HepG2 (cell line): ENCODE data around the gene ZSCAN21. TPM values are rescaled to one million over a fixed set of nuclear protein-coding genes. Genes with fewer than 3 reads are reported as not detected.

Experiments
- ARNT ChIP-seq: fragments of 450-650 bp; IDR thresholded peaks from 2 replicates; pipeline ENCODE4 v1.6.1; 2017
- ATF6 ChIP-seq: sonication (generic); formaldehyde crosslinking; conservative IDR thresholded peaks from 2 replicates; pipeline ENCODE4 v1.4.0; 2020; ENCODE audit warnings: missing genetic modification reagents
- CENPX ChIP-seq: sonication (generic); formaldehyde crosslinking; IDR thresholded peaks from 2 replicates; pipeline ENCODE4 v1.9.0; 2021; ENCODE audit warnings: mild to moderate bottlenecking, missing genetic modification reagents, moderate library complexity
- GABPA ChIP-seq, 2 experiments: IDR thresholded peaks; 2 replicates each; pipeline ENCODE4 v1.6.1; 2011 to 2016; ENCODE audit warnings: low read depth in 2 of 2, low read length in 1 of 2, missing biosample characterization in 1 of 2, missing genetic modification characterization in 1 of 2
- HDAC1 ChIP-seq: sonication (generic); formaldehyde crosslinking; IDR thresholded peaks from 2 replicates; pipeline ENCODE4 v1.5.1; 2020; ENCODE audit warnings: mild to moderate bottlenecking, missing genetic modification reagents
- HNF4G ChIP-seq, 2 experiments: sonication (generic) in 1 of 2; formaldehyde crosslinking in 1 of 2; IDR thresholded peaks; 2 replicates each; pipeline versions ENCODE4 v1.4.0 to v1.6.1; 2011 to 2020; ENCODE audit warnings: borderline replicate concordance in 2 of 2, low read depth in 2 of 2, mild to moderate bottlenecking in 2 of 2, low read length in 1 of 2, missing genetic modification reagents in 1 of 2, moderate library complexity in 1 of 2
- IRX3 ChIP-seq: sonication (generic); formaldehyde crosslinking; IDR thresholded peaks from 2 replicates; pipeline ENCODE4 v1.8.1; 2023; ENCODE audit warnings: mild to moderate bottlenecking, low read depth, missing genetic modification reagents, borderline replicate concordance
- KDM5B ChIP-seq: sonication (generic); formaldehyde crosslinking; IDR thresholded peaks from 2 replicates; pipeline ENCODE4 v1.4.0; 2020; ENCODE audit warnings: missing genetic modification reagents, mild to moderate bottlenecking, borderline replicate concordance
- MIER3 ChIP-seq: IDR thresholded peaks from 2 replicates; pipeline ENCODE4 v1.6.1; 2016; ENCODE audit warnings: missing compliant biosample characterization, borderline replicate concordance
- NFAT5 ChIP-seq: sonication (generic); formaldehyde crosslinking; IDR thresholded peaks from 2 replicates; pipeline ENCODE4 v1.4.0; 2020; ENCODE audit warnings: missing genetic modification reagents
- NFATC3 ChIP-seq: sonication (generic); formaldehyde crosslinking; IDR thresholded peaks from 2 replicates; pipeline ENCODE4 v1.5.1; 2020; ENCODE audit warnings: mild to moderate bottlenecking, missing genetic modification reagents
- NFE2L2 ChIP-seq: fragments of 150-350 bp; IDR thresholded peaks from 2 replicates; pipeline ENCODE4 v1.6.1; 2014; ENCODE audit warnings: low read length
- REXO4 ChIP-seq: sonication (generic); formaldehyde crosslinking; IDR thresholded peaks from 2 replicates; pipeline ENCODE4 v1.8.0; 2022; ENCODE audit warnings: missing genetic modification reagents, mild to moderate bottlenecking, borderline replicate concordance
- STAG1 ChIP-seq: sonication (generic); formaldehyde crosslinking; IDR thresholded peaks from 2 replicates; pipeline ENCODE4 v1.4.0; 2020; ENCODE audit warnings: missing genetic modification reagents
- ZKSCAN5 ChIP-seq: sonication (generic); formaldehyde crosslinking; IDR thresholded peaks from 2 replicates; pipeline ENCODE4 v1.5.1; 2020; ENCODE audit warnings: mild to moderate bottlenecking, missing genetic modification reagents
- ZMYM3 ChIP-seq: sonication (generic); formaldehyde crosslinking; IDR thresholded peaks from 2 replicates; pipeline ENCODE4 v1.5.1; 2020; ENCODE audit warnings: mild to moderate bottlenecking, missing genetic modification reagents
- ZNF30 ChIP-seq: sonication (generic); formaldehyde crosslinking; IDR thresholded peaks from 2 replicates; pipeline ENCODE4 v1.5.0; 2020; ENCODE audit warnings: mild to moderate bottlenecking, missing genetic modification reagents
- ZNF552 ChIP-seq: sonication (generic); formaldehyde crosslinking; IDR thresholded peaks from 2 replicates; pipeline ENCODE4 v1.9.0; 2022; ENCODE audit warnings: missing genetic modification reagents, mild to moderate bottlenecking, borderline replicate concordance
- ZNF567 ChIP-seq: sonication (generic); formaldehyde crosslinking; IDR thresholded peaks from 2 replicates; pipeline ENCODE4 v1.8.1; 2023; ENCODE audit warnings: mild to moderate bottlenecking, missing genetic modification reagents, borderline replicate concordance
- ZNF597 ChIP-seq: sonication (generic); formaldehyde crosslinking; IDR thresholded peaks from 2 replicates; pipeline ENCODE4 v1.5.0; 2020; ENCODE audit warnings: missing genetic modification reagents
- ZSCAN20 ChIP-seq: sonication (generic); formaldehyde crosslinking; IDR thresholded peaks from 2 replicates; pipeline ENCODE4 v1.4.0; 2020; ENCODE audit warnings: missing genetic modification reagents, mild to moderate bottlenecking, borderline replicate concordance
- polyA plus RNA-seq, 8 experiments: library from polyadenylated mRNA; depleted of rRNA in 3 of 8; stranded (reverse) in 7 of 8; unstranded in 1 of 8; fragments of >200 nt; fragmentation: Illumina TruSeq in 4 of 8; extraction: Trizol in 4 of 8; gene quantifications; 2 replicates each; pipeline versions ENCODE4 v1.2.1 to v1.2.3, GENCODE V29; 2011 to 2016; ENCODE audit warnings: low read depth in 4 of 8, missing spikeins in 1 of 8, mixed read lengths in 1 of 8; ENCODE audit not compliant: insufficient read depth in 1 of 8
- total RNA-seq, 5 experiments: library from RNA; depleted of rRNA; stranded (reverse); fragments of >200 nt; fragmentation: Illumina TruSeq; extraction: Trizol; gene quantifications; 2 replicates each; pipeline ENCODE4 v1.2.3, GENCODE V29; 2016; ENCODE audit warnings: low read depth in 1 of 5

Gene ZSCAN21
- total and polyA plus RNA-seq, 2 of the 13 experiments (the other 11 are each of a cell fraction or from before 2014, with no cell fraction given), result 7.0 to 10.0 TPM

GRCh38 chr7:100101016-100101862, 51.7 kb downstream of the ZSCAN21 start, which contains the start of the genes AP4M1 and MCM7 (continued):
- TF ChIP-seq ZKSCAN5 (CRISPR knock-in tag) (no peak), ZNF597 (CRISPR knock-in tag) (no peak), IRX3 (CRISPR knock-in tag) (peak; percentile 84), ARNT (no peak), NFAT5 (CRISPR knock-in tag) (no peak; the same call in 1 of the 2 replicates), ZNF30 (CRISPR knock-in tag) (no peak), STAG1 (CRISPR knock-in tag) (no peak), REXO4 (CRISPR knock-in tag) (no peak), ATF6 (CRISPR knock-in tag) (no peak), ZMYM3 (CRISPR knock-in tag) (peak; percentile 10; the same call in 1 of the 2 replicates), HNF4G (IDR thresholded peaks at IDR 0.05; ENCODE audit: borderline replicate concordance, low read depth, low read length) (peak; percentile 14; the same call in 1 of the 2 replicates), HNF4G (CRISPR knock-in tag; IDR thresholded peaks at IDR 0.05; ENCODE audit: borderline replicate concordance, low read depth) (0 out of 2 replicates have a peak, but pooled peaks have one; percentile 26), HDAC1 (peak; percentile 88), ZNF567 (0 out of 2 replicates have a peak, but pooled peaks have one; percentile 47), ZSCAN20 (no peak), GABPA (IDR thresholded peaks at IDR 0.05; ENCODE audit: low read depth, low read length) (peak; percentile 43), GABPA (CRISPR knock-in tag; IDR thresholded peaks at IDR 0.05; ENCODE audit: low read depth) (peak; percentile 76), KDM5B (peak; percentile 81; the same call in 1 of the 2 replicates), NFE2L2 (no peak), MIER3 (CRISPR knock-in tag) (no peak), ZNF552 (CRISPR knock-in tag) (no peak), CENPX (CRISPR knock-in tag) (no peak), NFATC3 (CRISPR knock-in tag) (peak; percentile 89; the same call in 1 of the 2 replicates)
